Activated CD4-positive, alpha-beta T cell treated with anti-CD3 and anti-CD28 coated beads, Interleukin-2, amount 50 U/mL, for 48 hours (primary cell): ENCODE data around the gene FADS3.
"Not testable (repeated sequence)": the region's sequence is repeated elsewhere in the genome, so short reads cannot be mapped to it uniquely, and the experiment has no call there.

ENCODE experiments used
- DNase-seq, 2 experiments: peaks; one replicate each; pipeline ENCODE4 v3.0.0-alpha.2; 2020

FADS3 gene

GRCh38 chr11:61896665-61897386 is 5.5 kb upstream of the FADS3 start:
- DNase-seq, result no peak

- no peak for DNase-seq
These were observed 4.3 kb upstream of the FADS3 start for GRCh38 chr11:61895718-61896059.

- DNase-seq, result no peak
These were observed 3.8 kb upstream of the FADS3 start for GRCh38 chr11:61895046-61895717.

GRCh38 chr11:61893981-61894380 is 2.6 kb upstream of the FADS3 start:
- DNase-seq, result no peak

GRCh38 chr11:61892085-61892370 is 683 bp upstream of the FADS3 start:
- DNase-seq, result no peak

GRCh38 chr11:61890529-61891330 is 615 bp downstream of the FADS3 start:
- peak; percentile 34 to 51 for DNase-seq

- DNase-seq, result no peak
These were observed 1.5 kb downstream of the FADS3 start for GRCh38 chr11:61889831-61890230.

- no peak for DNase-seq
These were observed 2.8 kb downstream of the FADS3 start for GRCh38 chr11:61888590-61888989.

GRCh38 chr11:61887839-61888494 is 3.4 kb downstream of the FADS3 start:
- no peak for DNase-seq

GRCh38 chr11:61886643-61887042 is 4.7 kb downstream of the FADS3 start:
- no peak for DNase-seq

- no peak for DNase-seq
These were observed 5.4 kb downstream of the FADS3 start for GRCh38 chr11:61885784-61886580.

- no peak for DNase-seq
These were observed 6.1 kb downstream of the FADS3 start for GRCh38 chr11:61885166-61885778.

- no peak for DNase-seq
These were observed 7.4 kb downstream of the FADS3 start for GRCh38 chr11:61883947-61884346.

- DNase-seq, result no peak
These were observed 8.0 kb downstream of the FADS3 start for GRCh38 chr11:61883327-61883726.

GRCh38 chr11:61882879-61883278 is 8.5 kb downstream of the FADS3 start:
- no peak for DNase-seq

GRCh38 chr11:61882267-61882666 is 9.1 kb downstream of the FADS3 start:
- DNase-seq, result not testable (repeated sequence)

GRCh38 chr11:61881397-61881796 is 9.9 kb downstream of the FADS3 start:
- DNase-seq, result no peak

- no peak for DNase-seq
These were observed 10.9 kb downstream of the FADS3 start for GRCh38 chr11:61880454-61880853.

GRCh38 chr11:61880031-61880430 is 11.3 kb downstream of the FADS3 start:
- DNase-seq, result no peak

- DNase-seq, result no peak
These were observed 12.2 kb downstream of the FADS3 start for GRCh38 chr11:61879152-61879551.

GRCh38 chr11:61875698-61876097 is 15.6 kb downstream of the FADS3 start:
- no peak for DNase-seq

- no peak for DNase-seq
These were observed 16.5 kb downstream of the FADS3 start for GRCh38 chr11:61874853-61875252.
